Activated CD4-positive, alpha-beta T cell treated with anti-CD3 and anti-CD28 coated beads for 24 hours (primary cell): Measurements from ENCODE around the gene ASB18.
"Not testable (repeated sequence)": the region's sequence is repeated elsewhere in the genome, so short reads cannot be mapped to it uniquely, and the experiment has no call there.

Source experiments
- DNase-seq, 2 donors: peaks; one replicate each; pipeline ENCODE4 v3.0.0-alpha.2; 2020; ENCODE audit warnings: low read depth in 2 of 2

The ASB18 gene

GRCh38 chr2:236264256-236264655 is at the start of gene ASB18:
TSS of gene ASB18 (minus strand) at chr2:236264406. CDS start at chr2:236264345, 61 bp downstream.
- no peak for DNase-seq

GRCh38 chr2:236311286-236311685 is 47.1 kb upstream of the ASB18 start:
- no peak for DNase-seq

- no peak for DNase-seq
Observed at GRCh38 chr2:236309669-236310029, 45.4 kb upstream of the ASB18 start.

- no peak for DNase-seq
Observed at GRCh38 chr2:236308855-236309668, 44.9 kb upstream of the ASB18 start.

- no peak for DNase-seq
Observed at GRCh38 chr2:236307641-236308040, 43.4 kb upstream of the ASB18 start.

- no peak for DNase-seq
Observed at GRCh38 chr2:236306825-236307540, 42.8 kb upstream of the ASB18 start.

GRCh38 chr2:236305964-236306605 is 41.9 kb upstream of the ASB18 start:
- no peak for DNase-seq

GRCh38 chr2:236305531-236305930 is 41.3 kb upstream of the ASB18 start:
- DNase-seq = no peak

- DNase-seq = no peak
Observed at GRCh38 chr2:236303935-236304334, 39.7 kb upstream of the ASB18 start.

- DNase-seq = no peak
Observed at GRCh38 chr2:236302555-236302954, 38.3 kb upstream of the ASB18 start.

- DNase-seq = no peak
Observed at GRCh38 chr2:236298924-236299475, 34.8 kb upstream of the ASB18 start.

- DNase-seq = no peak
Observed at GRCh38 chr2:236295481-236295880, 31.3 kb upstream of the ASB18 start.

- no peak for DNase-seq
Observed at GRCh38 chr2:236294647-236295046, 30.4 kb upstream of the ASB18 start.

GRCh38 chr2:236293241-236293810 is 29.1 kb upstream of the ASB18 start:
- DNase-seq = no peak

GRCh38 chr2:236291911-236292310 is 27.7 kb upstream of the ASB18 start:
- DNase-seq = no peak

GRCh38 chr2:236291476-236291875 is 27.3 kb upstream of the ASB18 start:
- DNase-seq = no peak

GRCh38 chr2:236290742-236291425 is 26.7 kb upstream of the ASB18 start:
- no peak for DNase-seq

GRCh38 chr2:236289766-236290462 is 25.7 kb upstream of the ASB18 start:
- no peak for DNase-seq

- DNase-seq = not testable (repeated sequence)
Observed at GRCh38 chr2:236288373-236288772, 24.2 kb upstream of the ASB18 start.

- DNase-seq = no peak
Observed at GRCh38 chr2:236287656-236288055, 23.4 kb upstream of the ASB18 start.
